ENCODE measurements around the gene NFATC2IP.
"Not testable (repeated sequence)": the region's sequence is repeated elsewhere in the genome, so short reads cannot be mapped to it uniquely, and the experiment has no call there.

NFATC2IP gene

DNA sequence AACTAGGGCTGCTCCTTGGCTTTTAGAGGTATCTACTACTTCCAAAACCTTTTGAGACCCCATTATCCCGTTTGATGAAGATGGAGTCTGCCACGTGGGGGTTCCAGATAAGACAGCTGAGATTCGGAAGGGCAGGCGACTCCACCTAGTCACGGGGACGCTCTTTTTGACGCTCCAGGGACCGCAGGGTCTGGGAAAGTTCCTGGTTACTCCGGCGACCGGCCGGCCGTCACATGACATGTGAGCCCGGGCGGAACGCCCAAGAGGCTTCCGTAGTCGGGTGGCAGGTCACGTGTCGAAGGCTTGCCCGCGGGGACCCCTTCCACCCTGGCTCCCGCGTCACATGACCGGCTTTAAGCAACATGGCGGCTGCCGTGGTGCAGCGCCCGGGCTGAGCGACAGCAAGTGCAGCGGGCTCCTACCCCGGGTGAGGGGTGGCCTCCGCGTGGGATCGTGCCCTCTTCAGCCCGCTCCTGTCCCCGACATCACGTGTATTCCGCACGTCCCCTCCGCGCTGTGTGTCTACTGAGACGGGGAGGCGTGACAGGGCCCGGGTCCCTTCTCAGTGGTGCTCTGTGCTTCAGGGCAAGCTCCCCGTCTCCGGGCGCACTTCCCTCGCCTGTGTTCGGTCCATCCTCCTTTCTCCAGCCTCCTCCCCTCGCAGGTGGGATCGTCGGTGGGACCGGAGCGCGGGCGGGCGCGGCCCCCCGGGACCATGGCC, 23.9 kb downstream of the NFATC2IP start, which contains the start of gene SPNS1:
Gene SPNS1, plus strand, starts transcription at position 342 of the 721 bp plus-strand sequence. Its CDS starts 374 bp downstream, at position 716.
- DNase-seq = peak; percentile 98

DNA sequence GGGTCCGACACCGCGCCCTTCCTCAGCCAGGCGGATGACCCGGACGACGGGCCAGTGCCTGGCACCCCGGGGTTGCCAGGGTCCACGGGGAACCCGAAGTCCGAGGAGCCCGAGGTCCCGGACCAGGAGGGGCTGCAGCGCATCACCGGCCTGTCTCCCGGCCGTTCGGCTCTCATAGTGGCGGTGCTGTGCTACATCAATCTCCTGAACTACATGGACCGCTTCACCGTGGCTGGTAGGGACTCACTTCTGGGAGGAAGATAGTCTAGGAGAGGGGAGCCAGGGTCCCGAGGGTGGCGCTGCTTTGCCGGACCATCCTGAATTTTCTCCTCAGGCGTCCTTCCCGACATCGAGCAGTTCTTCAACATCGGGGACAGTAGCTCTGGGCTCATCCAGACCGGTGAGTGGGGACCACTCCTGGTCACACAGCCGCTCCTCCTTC, 24.4 kb downstream of the NFATC2IP start:
- DNase-seq = no peak

- no peak for DNase-seq
Observed at GRCh38 chr16:28977703-28978662, 27.2 kb downstream of the NFATC2IP start.

- not testable (repeated sequence) for DNase-seq
Observed at GRCh38 chr16:28980330-28980729, 29.6 kb downstream of the NFATC2IP start.

GRCh38 chr16:28980929-28981328, 30.2 kb downstream of the NFATC2IP start:
- DNase-seq = no peak

- no peak for DNase-seq
Observed at GRCh38 chr16:28981517-28981916, 30.8 kb downstream of the NFATC2IP start.

GRCh38 chr16:28982418-28982817, 31.7 kb downstream of the NFATC2IP start:
- no peak for DNase-seq

DNA sequence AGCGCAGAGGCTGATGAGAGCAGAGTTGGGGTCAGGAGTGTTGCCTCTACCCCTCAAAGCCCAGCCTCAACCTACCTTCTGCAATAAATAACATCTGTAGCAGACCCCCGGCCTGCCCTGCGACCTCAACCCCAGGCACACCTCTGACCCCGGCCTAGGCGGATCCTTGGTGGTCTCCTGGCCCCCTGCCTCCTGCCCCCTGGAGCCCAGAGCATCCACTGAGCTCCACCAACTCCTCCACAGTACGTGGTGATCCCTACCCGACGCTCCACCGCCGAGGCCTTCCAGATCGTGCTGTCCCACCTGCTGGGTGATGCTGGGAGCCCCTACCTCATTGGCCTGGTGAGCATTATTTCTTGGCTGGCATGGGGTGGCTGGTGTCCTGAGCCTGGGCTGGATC, 32.2 kb downstream of the NFATC2IP start:
- no peak for DNase-seq

- no peak for DNase-seq
Observed at GRCh38 chr16:28983644-28984043, 32.9 kb downstream of the NFATC2IP start.

GRCh38 chr16:28984091-28984490, 33.4 kb downstream of the NFATC2IP start:
- DNase-seq = no peak

GRCh38 chr16:28984619-28985135, 33.9 kb downstream of the NFATC2IP start, which contains the start of gene LAT:
Gene LAT, plus strand, starts transcription at chr16:28985052. Its CDS starts 366 bp downstream, at chr16:28985418.
- no peak for DNase-seq

DNA sequence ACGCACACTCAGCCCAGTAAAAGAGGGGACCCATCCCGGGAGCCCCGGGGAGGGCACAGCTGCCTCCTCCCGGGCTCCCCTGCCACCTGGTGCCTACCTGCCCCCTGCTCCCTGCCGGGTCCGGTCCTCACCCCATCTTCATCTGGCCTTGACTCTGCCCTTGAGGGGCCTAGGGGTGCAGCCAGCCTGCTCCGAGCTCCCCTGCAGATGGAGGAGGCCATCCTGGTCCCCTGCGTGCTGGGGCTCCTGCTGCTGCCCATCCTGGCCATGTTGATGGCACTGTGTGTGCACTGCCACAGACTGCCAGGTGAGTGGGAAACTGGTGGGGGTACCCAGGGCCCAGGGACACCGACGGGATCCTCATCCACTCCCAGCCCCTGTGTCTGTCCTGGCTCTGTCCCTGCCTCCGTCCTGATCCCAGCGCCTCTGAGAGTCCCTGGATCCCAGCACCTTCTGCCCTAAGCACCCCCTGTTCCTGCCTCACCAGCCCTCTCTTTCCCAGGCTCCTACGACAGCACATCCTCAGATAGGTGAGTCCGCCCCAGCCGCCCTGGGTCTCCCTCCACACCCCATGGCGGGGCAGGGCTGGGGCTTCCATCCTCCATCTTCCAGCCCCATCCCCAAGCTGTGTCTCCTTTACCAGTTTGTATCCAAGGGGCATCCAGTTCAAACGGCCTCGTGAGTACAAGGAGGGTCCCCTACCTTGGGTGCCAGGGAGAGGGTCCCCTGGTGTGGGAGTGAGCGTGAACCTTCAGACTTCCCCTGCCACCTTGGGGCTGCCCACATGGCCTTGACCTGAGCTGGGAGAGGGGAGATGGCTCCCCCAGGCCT, 34.7 kb downstream of the NFATC2IP start:
- DNase-seq = no peak

GRCh38 chr16:28986046-28986445, 35.3 kb downstream of the NFATC2IP start:
- DNase-seq = no peak

GRCh38 chr16:28986492-28986891, 35.8 kb downstream of the NFATC2IP start:
- DNase-seq = no peak

GRCh38 chr16:28987170-28987853, 36.6 kb downstream of the NFATC2IP start:
- DNase-seq = no peak

DNA sequence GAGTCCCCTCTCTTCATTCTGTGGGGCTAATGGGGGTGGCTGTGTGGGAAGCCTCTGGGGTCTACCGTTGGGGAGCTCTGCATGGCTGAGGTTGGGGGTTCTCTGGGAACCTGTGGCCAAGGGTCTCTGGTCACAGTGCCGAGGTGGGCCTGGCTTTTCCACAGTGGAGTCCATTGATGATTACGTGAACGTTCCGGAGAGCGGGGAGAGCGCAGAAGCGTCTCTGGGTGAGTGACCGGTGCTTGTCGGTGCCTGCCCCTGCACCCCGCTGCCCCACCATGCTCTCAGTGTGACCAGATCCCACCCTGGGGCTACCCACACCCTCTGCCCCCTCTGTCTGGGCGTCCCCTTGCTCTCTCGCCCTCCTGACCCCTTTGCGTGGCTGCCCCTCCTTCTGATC, 38.6 kb downstream of the NFATC2IP start:
- no peak for DNase-seq

GRCh38 chr16:28990375-28991040, 39.8 kb downstream of the NFATC2IP start:
- DNase-seq = no peak

- DNase-seq = no peak
Observed at GRCh38 chr16:28991687-28992086, 41.0 kb downstream of the NFATC2IP start.

- DNase-seq = no peak
Observed at GRCh38 chr16:28992496-28992895, 41.8 kb downstream of the NFATC2IP start.

GRCh38 chr16:28998837-28999236, 48.1 kb downstream of the NFATC2IP start:
- no peak for DNase-seq

GRCh38 chr16:28999577-28999976, 48.8 kb downstream of the NFATC2IP start:
- DNase-seq = no peak
